OCI-LY1 (cell line): ENCODE data around the gene MRPL39.

Source experiments
- H2AFZ ChIP-seq: fragments of 200-600 bp; sonication (generic), shearing (Covaris generic); 2 replicates; pipeline ENCODE4 v1.6.0; 2014; ENCODE audit warnings: antibody characterized with exemption, mild to moderate bottlenecking, low read length
- H3F3A ChIP-seq: fragments of 200-600 bp; sonication (generic), shearing (Covaris generic); 2 replicates; pipeline ENCODE4 v1.6.0; 2014; ENCODE audit warnings: mild to moderate bottlenecking, antibody characterized with exemption, low read length, moderate library complexity; ENCODE audit not compliant: insufficient read depth
- H3K27ac ChIP-seq: fragments of 200-600 bp; sonication (generic); 2 replicates; pipeline ENCODE4 v1.5.1; 2014; ENCODE audit warnings: low read length, mixed run types, mild to moderate bottlenecking, low read depth; ENCODE audit not compliant: poor library complexity, severe bottlenecking
- H3K27me3 ChIP-seq: fragments of 200-600 bp; sonication (generic); 2 replicates; pipeline ENCODE4 v1.6.0; 2014; ENCODE audit warnings: antibody characterized with exemption, mild to moderate bottlenecking, low read length, moderate library complexity; ENCODE audit not compliant: insufficient read depth
- H3K36me3 ChIP-seq: fragments of 200-600 bp; sonication (generic); 2 replicates; pipeline ENCODE4 v1.6.1; 2014; ENCODE audit warnings: mild to moderate bottlenecking, antibody characterized with exemption, low read length, moderate library complexity, mixed read lengths; ENCODE audit not compliant: insufficient read depth
- H3K4me1 ChIP-seq: fragments of 200-600 bp; sonication (generic); 2 replicates; pipeline ENCODE4 v1.5.1; 2014; ENCODE audit warnings: mild to moderate bottlenecking, low read length, moderate library complexity; ENCODE audit not compliant: insufficient read depth, severe bottlenecking
- H3K4me2 ChIP-seq: fragments of 200-600 bp; sonication (generic), shearing (Covaris generic); 2 replicates; pipeline ENCODE4 v1.6.1; 2014; ENCODE audit warnings: low read length
- H3K4me3 ChIP-seq: fragments of 200-600 bp; sonication (generic); 2 replicates; pipeline ENCODE4 v1.5.1; 2014; ENCODE audit warnings: low read length, low read depth, mild to moderate bottlenecking, mixed read lengths; ENCODE audit not compliant: poor library complexity, severe bottlenecking
- H3K79me2 ChIP-seq: fragments of 200-600 bp; shearing (Covaris generic); 2 replicates; pipeline ENCODE4 v1.6.1; 2016; ENCODE audit warnings: mixed run types, low read length, mixed read lengths; ENCODE audit not compliant: insufficient read depth
- H3K9ac ChIP-seq: fragments of 200-600 bp; sonication (generic), shearing (Covaris generic); 2 replicates; pipeline ENCODE4 v1.6.1; 2014; ENCODE audit warnings: mild to moderate bottlenecking, low read length, mixed read lengths
- H3K9me2 ChIP-seq: fragments of 200-600 bp; sonication (generic), shearing (Covaris generic); 2 replicates; pipeline ENCODE4 v1.6.1; 2014; ENCODE audit warnings: low read depth, mild to moderate bottlenecking, low read length, mixed read lengths
- H3K9me3 ChIP-seq: fragments of 200-600 bp; shearing (Covaris generic); 2 replicates; pipeline ENCODE4 v1.6.1; 2014; ENCODE audit warnings: low read length, mixed read lengths
- H4K20me1 ChIP-seq: fragments of 200-600 bp; sonication (generic), shearing (Covaris generic); 2 replicates; pipeline ENCODE4 v1.6.0; 2016; ENCODE audit warnings: mild to moderate bottlenecking, low read length; ENCODE audit not compliant: insufficient read depth
- EZH2 ChIP-seq: fragments of 200-600 bp; sonication (generic), shearing (Covaris generic); IDR thresholded peaks from 2 replicates; pipeline ENCODE4 v1.8.0; 2017; ENCODE audit warnings: borderline replicate concordance, mixed run types, mild to moderate bottlenecking, antibody characterized with exemption, low read length, moderate library complexity, mixed read lengths
- TF ChIP-seq, protein P1 (sequence below): fragments of 200-600 bp; sonication (generic), shearing (Covaris generic); IDR thresholded peaks from 2 replicates; pipeline ENCODE4 v1.5.1; 2017; ENCODE audit warnings: mild to moderate bottlenecking, antibody characterized with exemption, low read length, moderate library complexity, mixed read lengths

Gene MRPL39

GRCh38 chr21:25584833-25585676 lies 22.2 kb downstream of the MRPL39 start:
- no peak for TF ChIP-seq EZH2
- TF ChIP-seq, protein P1, sequence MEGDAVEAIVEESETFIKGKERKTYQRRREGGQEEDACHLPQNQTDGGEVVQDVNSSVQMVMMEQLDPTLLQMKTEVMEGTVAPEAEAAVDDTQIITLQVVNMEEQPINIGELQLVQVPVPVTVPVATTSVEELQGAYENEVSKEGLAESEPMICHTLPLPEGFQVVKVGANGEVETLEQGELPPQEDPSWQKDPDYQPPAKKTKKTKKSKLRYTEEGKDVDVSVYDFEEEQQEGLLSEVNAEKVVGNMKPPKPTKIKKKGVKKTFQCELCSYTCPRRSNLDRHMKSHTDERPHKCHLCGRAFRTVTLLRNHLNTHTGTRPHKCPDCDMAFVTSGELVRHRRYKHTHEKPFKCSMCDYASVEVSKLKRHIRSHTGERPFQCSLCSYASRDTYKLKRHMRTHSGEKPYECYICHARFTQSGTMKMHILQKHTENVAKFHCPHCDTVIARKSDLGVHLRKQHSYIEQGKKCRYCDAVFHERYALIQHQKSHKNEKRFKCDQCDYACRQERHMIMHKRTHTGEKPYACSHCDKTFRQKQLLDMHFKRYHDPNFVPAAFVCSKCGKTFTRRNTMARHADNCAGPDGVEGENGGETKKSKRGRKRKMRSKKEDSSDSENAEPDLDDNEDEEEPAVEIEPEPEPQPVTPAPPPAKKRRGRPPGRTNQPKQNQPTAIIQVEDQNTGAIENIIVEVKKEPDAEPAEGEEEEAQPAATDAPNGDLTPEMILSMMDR, result no peak
- H3K36me3 ChIP-seq, result peaks cover 33% of the 10 kb centered on the region
- no peaks in the 10 kb centered on the region for H3K9me3 ChIP-seq
- no peak overlapping the region for H3K9ac ChIP-seq
- no peaks in the 10 kb centered on the region for H4K20me1 ChIP-seq
- H3K27ac ChIP-seq, result no peak overlapping the region
- no peaks in the 10 kb centered on the region for H3K4me1 ChIP-seq
- no peak overlapping the region for H3K4me3 ChIP-seq
- H3F3A ChIP-seq, result no peaks in the 10 kb centered on the region
- no peak overlapping the region for H2AFZ ChIP-seq
- no peaks in the 10 kb centered on the region for H3K79me2 ChIP-seq
- H3K9me2 ChIP-seq, result no peaks in the 10 kb centered on the region
- no peak overlapping the region for H3K4me2 ChIP-seq
- no peaks in the 10 kb centered on the region for H3K27me3 ChIP-seq

DNA sequence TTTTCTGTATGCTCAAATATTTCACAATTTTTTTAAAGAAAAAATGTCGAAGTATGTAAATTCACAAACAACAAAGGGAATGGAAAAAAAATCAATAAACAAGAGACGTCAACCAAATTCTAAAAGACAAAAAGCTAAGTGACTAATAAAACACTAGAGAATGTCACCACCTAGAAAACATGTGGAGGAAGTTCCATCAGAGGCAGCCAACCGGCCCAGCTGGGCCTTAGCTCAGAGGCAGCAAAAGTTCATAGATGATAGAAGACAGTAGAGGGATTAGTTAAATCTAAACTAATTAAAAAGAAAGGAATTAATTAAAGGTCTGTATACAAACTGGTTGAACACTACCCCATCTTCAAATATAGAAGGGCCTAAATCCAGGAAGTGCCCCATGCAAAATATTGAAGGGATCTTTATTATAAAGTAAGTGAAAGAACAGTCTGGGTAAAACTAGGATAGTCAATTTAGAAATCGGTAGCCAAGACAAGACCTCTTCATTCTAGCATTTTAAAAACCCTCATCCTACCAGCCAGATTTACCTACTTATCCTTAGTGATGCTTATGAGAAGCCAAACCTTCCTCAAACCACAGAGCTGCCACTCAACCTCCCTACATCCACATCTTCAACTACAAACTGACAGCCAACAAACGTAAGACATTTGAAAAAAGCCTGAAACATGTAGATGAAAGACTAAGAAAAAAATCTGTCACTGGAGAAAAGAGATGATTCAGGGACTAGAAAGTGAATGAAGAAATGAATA lies 23.7 kb downstream of the MRPL39 start:
- no peaks in the 10 kb centered on the region for H3K27me3 ChIP-seq
- no peaks in the 10 kb centered on the region for H3K9me2 ChIP-seq
- no peak overlapping the region for H3K4me3 ChIP-seq
- no peaks in the 10 kb centered on the region for H3K4me1 ChIP-seq
- no peaks in the 10 kb centered on the region for H3F3A ChIP-seq
- no peaks in the 10 kb centered on the region for H3K79me2 ChIP-seq
- no peak overlapping the region for H2AFZ ChIP-seq
- H3K36me3 ChIP-seq, result peaks cover 24% of the 10 kb centered on the region
- H4K20me1 ChIP-seq, result no peaks in the 10 kb centered on the region
- no peak for TF ChIP-seq EZH2
- TF ChIP-seq, protein P1, result no peak
- no peaks in the 10 kb centered on the region for H3K9me3 ChIP-seq
- H3K27ac ChIP-seq, result no peak overlapping the region
- H3K9ac ChIP-seq, result no peak overlapping the region
- H3K4me2 ChIP-seq, result no peak overlapping the region

- Histone ChIP-seq H3K79me2 (no peaks in the 10 kb centered on the region), H3K36me3 (peaks cover 20% of the 10 kb centered on the region), H3K4me3 (no peak overlapping the region), H3K9me2 (no peaks in the 10 kb centered on the region), H3K9ac (no peak overlapping the region), H3K4me2 (no peak overlapping the region), H3K4me1 (no peaks in the 10 kb centered on the region), H3K9me3 (no peaks in the 10 kb centered on the region), H2AFZ (no peak overlapping the region), H4K20me1 (no peaks in the 10 kb centered on the region), H3K27ac (no peak overlapping the region), H3F3A (no peaks in the 10 kb centered on the region), H3K27me3 (no peaks in the 10 kb centered on the region)
- no peak for TF ChIP-seq EZH2
- TF ChIP-seq, protein P1, result no peak
These were observed 24.4 kb downstream of the MRPL39 start for GRCh38 chr21:25582888-25583287.
